CD4-positive, alpha-beta T cell treated with Interleukin-17A for 1 hour (primary cell): ENCODE results near the gene NSRP1.
"Not testable (repeated sequence)": the region's sequence is repeated elsewhere in the genome, so short reads cannot be mapped to it uniquely, and the experiment has no call there.

Source experiments
- DNase-seq: peaks from one replicate; pipeline ENCODE4 v3.0.0-alpha.2; 2020

Gene NSRP1, protein sequence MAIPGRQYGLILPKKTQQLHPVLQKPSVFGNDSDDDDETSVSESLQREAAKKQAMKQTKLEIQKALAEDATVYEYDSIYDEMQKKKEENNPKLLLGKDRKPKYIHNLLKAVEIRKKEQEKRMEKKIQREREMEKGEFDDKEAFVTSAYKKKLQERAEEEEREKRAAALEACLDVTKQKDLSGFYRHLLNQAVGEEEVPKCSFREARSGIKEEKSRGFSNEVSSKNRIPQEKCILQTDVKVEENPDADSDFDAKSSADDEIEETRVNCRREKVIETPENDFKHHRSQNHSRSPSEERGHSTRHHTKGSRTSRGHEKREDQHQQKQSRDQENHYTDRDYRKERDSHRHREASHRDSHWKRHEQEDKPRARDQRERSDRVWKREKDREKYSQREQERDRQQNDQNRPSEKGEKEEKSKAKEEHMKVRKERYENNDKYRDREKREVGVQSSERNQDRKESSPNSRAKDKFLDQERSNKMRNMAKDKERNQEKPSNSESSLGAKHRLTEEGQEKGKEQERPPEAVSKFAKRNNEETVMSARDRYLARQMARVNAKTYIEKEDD

DNA sequence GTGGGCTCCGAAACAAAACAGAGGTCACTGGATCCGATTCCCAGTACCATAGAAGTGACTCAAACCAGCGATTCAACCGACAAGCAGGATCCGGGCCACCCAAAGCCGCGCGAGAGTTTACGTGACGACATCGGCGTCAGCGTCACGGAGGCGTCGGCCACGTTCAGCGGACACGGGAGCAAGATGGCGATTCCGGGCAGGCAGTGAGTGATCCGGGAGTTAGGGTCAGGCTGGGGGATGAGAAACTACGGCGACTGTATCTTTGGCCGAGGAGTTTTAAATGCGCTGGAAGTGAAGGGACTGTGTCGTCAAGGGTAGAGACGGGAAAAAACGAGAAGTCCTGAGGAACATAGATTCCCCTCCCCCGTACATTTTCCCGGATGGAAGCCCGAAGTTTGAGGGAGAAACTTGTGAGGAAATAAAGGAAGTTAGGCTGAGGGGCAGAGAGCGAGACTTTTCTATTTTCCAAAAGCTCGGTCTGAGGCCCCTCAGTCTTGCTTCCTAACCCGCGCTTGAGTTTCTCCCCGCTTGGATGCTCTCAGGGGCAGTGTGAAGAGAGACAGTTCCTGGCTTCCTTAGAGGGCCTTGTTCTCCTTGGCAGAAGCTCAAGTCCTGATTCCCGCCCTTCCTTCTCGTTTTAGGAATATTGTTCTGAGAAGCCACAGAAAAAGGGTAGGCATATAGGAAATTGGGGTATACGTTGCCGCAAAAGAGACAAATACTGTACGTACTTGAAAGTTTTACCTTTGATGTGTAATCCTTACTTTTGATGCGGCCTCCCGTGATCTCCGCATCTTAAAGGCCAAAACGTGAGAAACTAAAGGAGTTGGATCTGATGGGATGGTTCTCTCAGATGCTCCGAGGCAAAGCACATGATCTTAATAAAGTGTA is at the start of gene NSRP1:
TSS of gene NSRP1 (plus strand) at position 156 of the 891 bp plus-strand sequence. CDS start at position 184, 28 bp downstream.
- peak; percentile 94 for DNase-seq

DNA sequence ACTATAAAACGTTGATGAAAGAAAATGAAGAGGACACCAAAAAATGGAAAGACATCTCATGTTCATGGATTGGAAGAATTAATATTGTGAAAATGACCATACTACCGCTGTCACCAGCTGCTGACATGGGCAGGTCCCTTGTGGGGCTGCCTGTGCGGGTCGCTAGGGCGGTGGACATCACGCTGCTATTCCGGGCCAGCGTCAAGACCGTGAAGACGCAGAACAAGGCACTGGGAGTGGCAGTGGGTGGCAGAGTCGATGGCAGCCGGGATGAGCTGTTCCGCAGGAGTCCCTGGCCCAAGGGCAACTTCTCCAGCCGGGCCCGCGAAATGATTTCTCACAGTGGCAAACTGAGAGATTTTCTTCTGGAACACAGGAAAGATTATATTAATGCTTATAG is 48.2 kb upstream of the NSRP1 start:
- no peak for DNase-seq

DNA sequence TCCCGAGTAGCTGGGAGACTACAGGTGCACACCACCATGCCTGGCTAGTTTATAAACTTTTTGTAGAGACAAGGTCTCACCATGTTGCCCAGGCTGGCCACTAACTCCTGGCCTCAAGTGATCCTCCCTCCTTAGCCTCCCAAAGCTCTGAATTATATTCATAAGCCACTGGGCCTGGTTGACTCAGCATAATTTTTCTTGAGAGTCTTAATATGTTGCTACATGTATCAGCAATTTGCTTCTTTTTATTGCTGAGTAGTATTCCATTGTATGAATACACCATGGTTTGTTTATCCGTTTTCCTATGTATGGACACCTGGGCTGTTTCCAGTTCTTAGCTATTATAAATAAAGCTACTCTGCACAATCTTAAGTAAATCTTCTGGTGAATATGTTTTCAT is 42.4 kb upstream of the NSRP1 start:
- no peak for DNase-seq

GRCh38 chr17:30074730-30075129 is 41.9 kb upstream of the NSRP1 start:
- no peak for DNase-seq

DNA sequence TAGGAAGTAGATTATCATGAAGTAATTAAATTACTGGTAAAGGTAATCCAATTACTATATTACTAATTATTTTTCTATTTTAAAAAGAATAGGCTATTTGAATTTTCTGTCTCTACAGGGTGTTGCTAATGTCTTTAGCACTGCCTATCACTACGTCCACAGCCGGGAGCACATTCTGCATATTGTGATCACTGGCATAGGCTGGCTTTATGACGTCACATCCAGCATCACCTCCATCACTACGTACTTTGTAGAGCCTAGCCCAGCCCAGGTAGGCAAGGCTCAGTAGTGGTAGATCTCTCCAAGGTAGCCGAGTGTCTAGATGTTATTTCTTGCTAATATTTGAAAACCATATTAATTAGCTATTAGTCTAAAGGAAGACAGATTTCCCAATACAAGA is 33.8 kb upstream of the NSRP1 start:
- no peak for DNase-seq

- DNase-seq = no peak
These were observed 31.8 kb upstream of the NSRP1 start for GRCh38 chr17:30084788-30085187.

DNA sequence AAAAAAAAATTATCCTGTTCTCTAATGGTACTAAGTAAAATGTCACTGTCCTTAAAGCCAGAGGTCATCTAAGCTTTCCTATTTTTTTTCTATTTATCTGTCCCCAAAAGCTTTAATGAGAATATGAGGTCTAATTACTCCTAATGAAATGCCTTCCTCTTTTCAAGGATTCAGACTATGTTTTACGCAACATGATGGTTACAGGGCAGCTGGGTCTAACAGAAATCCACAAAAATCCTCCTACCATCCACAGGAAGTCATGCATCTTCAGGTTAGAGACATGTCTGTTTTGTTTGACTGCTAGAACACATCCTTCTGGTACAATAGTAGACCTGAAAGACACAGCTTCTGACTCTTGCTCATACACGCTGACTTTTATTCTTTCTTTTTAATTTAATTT is 29.7 kb upstream of the NSRP1 start:
- no peak for DNase-seq

- not testable (repeated sequence) for DNase-seq
These were observed 29.2 kb upstream of the NSRP1 start for GRCh38 chr17:30087431-30087830.

- no peak for DNase-seq
These were observed 25.4 kb upstream of the NSRP1 start for GRCh38 chr17:30091121-30091670.

DNA sequence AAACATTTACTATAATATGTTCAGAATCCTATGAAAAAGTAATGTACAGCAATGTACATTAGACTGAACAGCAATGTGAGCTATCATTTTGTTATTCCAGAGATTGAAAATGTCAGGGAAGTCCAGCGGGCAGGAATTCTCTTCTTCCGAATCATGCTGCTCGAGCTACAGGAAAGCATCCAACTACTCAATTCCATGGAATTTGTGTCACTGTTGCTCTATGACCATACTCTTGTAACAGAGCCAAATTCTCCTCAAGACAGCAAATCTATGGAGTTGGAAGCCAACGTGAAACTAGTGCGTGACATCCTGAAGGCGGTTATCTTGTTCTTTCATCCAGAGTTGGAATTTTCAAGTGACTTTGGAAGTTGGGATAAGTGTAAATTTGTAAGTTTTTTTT is 24.8 kb upstream of the NSRP1 start:
- DNase-seq = no peak

- no peak for DNase-seq
These were observed 23.7 kb upstream of the NSRP1 start for GRCh38 chr17:30092886-30093285.

- DNase-seq = peak; percentile 74
These were observed 23.0 kb upstream of the NSRP1 start for GRCh38 chr17:30093463-30094147.

- DNase-seq = peak; percentile 26
These were observed 20.9 kb upstream of the NSRP1 start for GRCh38 chr17:30095507-30096244.

- no peak for DNase-seq
These were observed 14.8 kb upstream of the NSRP1 start for GRCh38 chr17:30101686-30102390.

DNA sequence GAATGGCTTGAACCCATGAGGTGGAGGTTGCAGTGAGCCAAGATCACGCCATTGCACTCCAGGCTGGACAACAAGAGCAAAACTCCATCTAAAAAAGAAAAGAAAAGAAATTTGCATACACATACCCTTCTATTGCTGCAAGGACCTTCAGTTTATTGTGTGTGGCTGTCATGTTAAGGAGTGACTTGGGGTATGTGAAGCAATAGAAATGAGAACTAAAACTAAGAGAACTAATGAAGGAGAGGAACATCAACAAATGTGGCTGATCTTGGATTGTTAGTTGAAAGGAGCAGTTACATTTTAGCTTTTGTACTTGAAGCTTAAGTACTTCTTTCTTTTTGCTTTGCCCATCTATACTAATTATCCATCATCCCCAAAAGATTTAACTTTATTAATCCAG is 12.7 kb upstream of the NSRP1 start:
- DNase-seq = no peak

DNA sequence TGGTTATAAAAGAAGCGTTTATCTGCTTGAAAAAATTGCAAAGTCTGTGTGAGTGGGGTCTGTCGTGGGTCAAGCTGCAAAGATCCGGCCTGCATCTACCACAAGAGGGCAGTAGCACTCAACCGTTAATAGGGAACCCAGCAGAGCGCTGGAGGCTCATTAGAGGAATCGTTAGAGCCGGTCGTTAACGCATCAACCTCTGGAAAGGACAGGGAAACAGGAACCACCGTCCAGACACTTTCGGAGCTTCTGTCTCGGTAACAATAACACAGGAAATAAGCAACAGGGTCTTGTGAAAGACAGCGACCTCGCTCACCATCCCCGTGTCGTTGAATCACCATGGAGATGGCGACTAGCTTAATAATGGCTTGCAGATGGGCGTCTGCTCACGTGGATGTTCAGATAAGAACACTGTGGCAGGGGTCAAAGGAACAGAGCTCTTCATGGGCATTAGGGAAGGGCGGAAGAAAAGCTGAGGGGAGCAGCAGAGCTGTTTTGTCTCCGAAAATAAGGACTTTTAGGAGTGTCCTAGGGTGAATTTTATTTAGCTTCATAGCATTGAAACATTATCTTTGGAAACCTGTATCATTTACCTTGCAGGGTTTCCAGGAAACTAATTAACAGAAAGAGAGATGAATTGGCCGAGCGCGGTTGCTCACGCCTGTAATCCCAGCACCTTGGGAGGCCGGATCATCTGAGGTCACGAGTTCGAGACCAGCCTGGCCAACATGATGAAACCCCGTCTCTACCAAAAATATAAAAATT is 11.9 kb upstream of the NSRP1 start:
- DNase-seq = peak; percentile 81

DNA sequence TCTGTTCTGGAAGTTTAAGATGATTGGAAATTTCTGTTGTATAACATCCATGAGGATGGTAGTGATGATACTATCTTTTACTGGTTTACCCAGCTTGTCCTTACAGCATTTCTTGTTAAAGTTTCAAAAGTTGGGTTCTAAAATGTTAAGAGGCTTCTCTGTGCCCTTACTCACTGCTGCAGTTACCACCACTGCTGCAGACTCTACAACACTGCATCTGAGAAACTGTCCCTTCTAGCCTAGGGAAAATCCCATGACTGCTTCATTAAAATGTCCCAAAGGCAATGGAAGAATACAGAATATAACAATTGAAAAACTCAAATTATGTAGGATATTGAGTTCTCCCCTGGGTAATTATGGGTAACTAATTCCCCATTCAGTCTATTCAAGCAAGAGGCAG is 3.8 kb upstream of the NSRP1 start:
- DNase-seq = no peak

GRCh38 chr17:30113213-30113612 is 3.4 kb upstream of the NSRP1 start:
- no peak for DNase-seq

GRCh38 chr17:30116345-30116660 is 313 bp upstream of the NSRP1 start:
- DNase-seq = no peak

GRCh38 chr17:30117675-30118081 is 1.1 kb downstream of the NSRP1 start:
- no peak for DNase-seq

- not testable (repeated sequence) for DNase-seq
These were observed 2.0 kb downstream of the NSRP1 start for GRCh38 chr17:30118635-30119034.
